Measurements from ENCODE around the gene IZUMO1R.

DNA sequence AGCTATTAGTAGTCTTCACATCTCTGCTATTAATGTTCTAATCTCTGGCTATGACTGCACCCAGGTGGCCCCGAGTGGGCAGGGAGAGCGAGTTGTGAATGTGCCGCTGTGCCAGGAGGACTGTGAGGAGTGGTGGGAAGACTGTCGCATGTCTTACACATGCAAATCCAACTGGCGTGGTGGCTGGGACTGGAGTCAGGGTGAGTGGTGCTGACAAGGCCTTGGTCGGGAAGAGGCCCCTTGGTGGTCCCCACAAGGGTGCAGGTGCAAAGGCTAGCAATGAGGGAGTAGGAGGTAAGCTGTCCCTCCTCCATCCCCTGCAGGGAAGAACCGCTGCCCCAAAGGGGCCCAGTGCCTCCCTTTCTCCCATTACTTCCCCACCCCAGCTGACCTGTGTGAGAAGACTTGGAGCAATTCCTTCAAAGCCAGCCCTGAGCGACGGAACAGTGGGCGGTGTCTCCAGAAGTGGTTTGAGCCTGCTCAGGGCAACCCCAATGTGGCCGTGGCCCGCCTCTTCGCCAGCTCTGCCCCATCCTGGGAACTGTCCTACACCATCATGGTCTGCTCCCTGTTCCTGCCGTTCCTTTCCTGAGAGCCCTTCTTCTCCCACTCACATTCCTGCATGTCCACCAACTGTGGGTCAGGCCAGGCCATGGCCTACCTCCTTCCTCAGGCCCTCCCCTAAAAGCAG is 2.9 kb downstream of the IZUMO1R start:
- TF ChIP-seq POLR2AphosphoS5 (IDR thresholded peaks at IDR 0.05; ENCODE audit: low read depth, low read length) (no peak), TAF1 (IDR thresholded peaks at IDR 0.05; ENCODE audit: borderline replicate concordance, low read depth, low read length) (no peak), SIN3A (IDR thresholded peaks at IDR 0.05; ENCODE audit: borderline replicate concordance, low read depth, low read length) (no peak), EP300 (IDR thresholded peaks at IDR 0.05; ENCODE audit: borderline replicate concordance in 1 of 2, low read depth in 1 of 2, low read length in 1 of 2) (no peak), RXRA (IDR thresholded peaks at IDR 0.05; ENCODE audit: borderline replicate concordance, low read depth) (no peak), SMC3 (IDR thresholded peaks at IDR 0.05; ENCODE audit: low read depth, low read length) (no peak)
- TF ChIP-seq, protein P1, sequence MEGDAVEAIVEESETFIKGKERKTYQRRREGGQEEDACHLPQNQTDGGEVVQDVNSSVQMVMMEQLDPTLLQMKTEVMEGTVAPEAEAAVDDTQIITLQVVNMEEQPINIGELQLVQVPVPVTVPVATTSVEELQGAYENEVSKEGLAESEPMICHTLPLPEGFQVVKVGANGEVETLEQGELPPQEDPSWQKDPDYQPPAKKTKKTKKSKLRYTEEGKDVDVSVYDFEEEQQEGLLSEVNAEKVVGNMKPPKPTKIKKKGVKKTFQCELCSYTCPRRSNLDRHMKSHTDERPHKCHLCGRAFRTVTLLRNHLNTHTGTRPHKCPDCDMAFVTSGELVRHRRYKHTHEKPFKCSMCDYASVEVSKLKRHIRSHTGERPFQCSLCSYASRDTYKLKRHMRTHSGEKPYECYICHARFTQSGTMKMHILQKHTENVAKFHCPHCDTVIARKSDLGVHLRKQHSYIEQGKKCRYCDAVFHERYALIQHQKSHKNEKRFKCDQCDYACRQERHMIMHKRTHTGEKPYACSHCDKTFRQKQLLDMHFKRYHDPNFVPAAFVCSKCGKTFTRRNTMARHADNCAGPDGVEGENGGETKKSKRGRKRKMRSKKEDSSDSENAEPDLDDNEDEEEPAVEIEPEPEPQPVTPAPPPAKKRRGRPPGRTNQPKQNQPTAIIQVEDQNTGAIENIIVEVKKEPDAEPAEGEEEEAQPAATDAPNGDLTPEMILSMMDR (IDR thresholded peaks at IDR 0.05) = no peak
- TF ChIP-seq, protein P2, sequence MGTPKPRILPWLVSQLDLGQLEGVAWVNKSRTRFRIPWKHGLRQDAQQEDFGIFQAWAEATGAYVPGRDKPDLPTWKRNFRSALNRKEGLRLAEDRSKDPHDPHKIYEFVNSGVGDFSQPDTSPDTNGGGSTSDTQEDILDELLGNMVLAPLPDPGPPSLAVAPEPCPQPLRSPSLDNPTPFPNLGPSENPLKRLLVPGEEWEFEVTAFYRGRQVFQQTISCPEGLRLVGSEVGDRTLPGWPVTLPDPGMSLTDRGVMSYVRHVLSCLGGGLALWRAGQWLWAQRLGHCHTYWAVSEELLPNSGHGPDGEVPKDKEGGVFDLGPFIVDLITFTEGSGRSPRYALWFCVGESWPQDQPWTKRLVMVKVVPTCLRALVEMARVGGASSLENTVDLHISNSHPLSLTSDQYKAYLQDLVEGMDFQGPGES (IDR thresholded peaks at IDR 0.05; ENCODE audit: low read depth, low read length) = no peak
- TF ChIP-seq, protein P3, sequence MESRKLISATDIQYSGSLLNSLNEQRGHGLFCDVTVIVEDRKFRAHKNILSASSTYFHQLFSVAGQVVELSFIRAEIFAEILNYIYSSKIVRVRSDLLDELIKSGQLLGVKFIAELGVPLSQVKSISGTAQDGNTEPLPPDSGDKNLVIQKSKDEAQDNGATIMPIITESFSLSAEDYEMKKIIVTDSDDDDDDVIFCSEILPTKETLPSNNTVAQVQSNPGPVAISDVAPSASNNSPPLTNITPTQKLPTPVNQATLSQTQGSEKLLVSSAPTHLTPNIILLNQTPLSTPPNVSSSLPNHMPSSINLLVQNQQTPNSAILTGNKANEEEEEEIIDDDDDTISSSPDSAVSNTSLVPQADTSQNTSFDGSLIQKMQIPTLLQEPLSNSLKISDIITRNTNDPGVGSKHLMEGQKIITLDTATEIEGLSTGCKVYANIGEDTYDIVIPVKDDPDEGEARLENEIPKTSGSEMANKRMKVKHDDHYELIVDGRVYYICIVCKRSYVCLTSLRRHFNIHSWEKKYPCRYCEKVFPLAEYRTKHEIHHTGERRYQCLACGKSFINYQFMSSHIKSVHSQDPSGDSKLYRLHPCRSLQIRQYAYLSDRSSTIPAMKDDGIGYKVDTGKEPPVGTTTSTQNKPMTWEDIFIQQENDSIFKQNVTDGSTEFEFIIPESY (IDR thresholded peaks at IDR 0.05; ENCODE audit: borderline replicate concordance, low read depth) = no peak
